DMS 273 treated with DMSO at 0.1 percent for 48 hours (cell line): ENCODE measurements around the gene FYTTD1.

Source experiments
- DNase-seq: peaks from one replicate; lab custom pipeline; 2025; lab: John Stamatoyannopoulos, UW

FYTTD1 gene

DNA sequence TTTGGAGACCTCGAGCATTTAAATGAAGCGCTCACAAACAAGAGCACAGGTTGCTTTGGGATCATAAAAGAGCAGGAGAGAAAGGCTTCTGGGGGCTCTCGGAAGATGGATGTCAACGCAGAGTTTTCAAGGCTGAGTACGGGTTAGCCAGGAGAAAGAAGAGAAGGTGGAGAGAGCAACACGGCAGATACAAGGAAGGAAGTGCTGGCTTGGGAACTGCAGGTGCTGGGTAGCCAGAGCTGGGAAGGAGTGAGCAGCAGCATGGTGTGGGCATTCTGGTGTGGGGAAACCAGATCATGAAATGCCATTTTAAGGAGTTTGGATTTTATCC lies 12.4 kb upstream of the FYTTD1 start:
- no peak for DNase-seq

DNA sequence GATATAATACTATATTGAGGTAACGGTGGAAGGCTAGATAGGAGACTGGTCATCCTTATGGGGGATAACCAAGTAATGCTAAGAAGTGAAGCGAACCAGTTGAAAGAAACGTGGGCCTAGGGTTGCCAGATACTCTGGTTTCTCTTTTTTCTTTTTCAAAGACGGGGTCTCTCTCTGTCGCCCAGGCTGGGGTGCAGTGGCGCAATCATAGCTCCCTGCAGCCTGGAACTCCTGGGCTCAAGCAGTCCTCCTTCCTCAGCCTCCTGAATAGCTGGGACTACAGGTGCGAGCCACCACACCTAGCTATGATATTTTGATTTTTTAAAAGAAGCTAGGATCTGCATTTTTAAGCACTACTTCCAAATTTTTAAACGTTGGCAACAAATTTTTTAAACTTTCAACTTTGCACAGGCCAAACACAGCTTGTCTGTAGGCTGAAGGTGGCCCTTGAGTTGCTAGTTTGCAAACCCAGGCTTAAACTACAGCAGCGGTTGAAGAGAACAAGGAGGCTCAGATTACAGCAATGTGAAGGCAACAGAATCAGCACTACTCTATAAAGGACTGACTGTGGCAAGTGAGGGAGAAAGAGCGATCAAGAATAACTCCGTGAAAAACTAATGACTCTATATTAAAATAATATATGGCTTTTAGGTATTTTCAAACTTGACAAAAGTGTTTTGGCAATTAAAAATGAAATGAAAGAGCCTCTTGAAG lies 11.8 kb upstream of the FYTTD1 start:
- DNase-seq, result no peak

- no peak for DNase-seq
These were observed 6.9 kb upstream of the FYTTD1 start for GRCh38 chr3:197742787-197743186.

DNA sequence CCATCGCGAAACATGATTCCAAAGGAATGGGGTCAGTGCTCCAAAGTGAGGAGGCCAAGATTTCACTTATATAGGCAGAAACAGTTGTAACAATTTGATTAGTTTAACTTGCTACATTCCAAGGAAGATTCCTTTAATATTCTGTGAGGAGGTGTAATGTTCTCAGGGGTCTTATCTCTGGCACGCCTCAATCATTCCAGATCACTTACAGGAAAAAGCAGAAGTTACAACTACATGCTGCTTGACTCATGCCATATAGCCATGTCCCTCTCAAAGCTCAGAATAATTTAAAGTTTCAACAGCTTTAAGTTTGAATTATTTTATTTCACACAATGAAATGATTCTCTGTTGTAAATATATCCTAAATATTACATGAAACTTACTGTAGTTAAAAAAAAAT lies 3.5 kb upstream of the FYTTD1 start:
- no peak for DNase-seq

- DNase-seq, result no peak
These were observed 2.9 kb upstream of the FYTTD1 start for GRCh38 chr3:197746801-197747237.

- no peak for DNase-seq
These were observed 927 bp upstream of the FYTTD1 start for GRCh38 chr3:197748597-197749314.

DNA sequence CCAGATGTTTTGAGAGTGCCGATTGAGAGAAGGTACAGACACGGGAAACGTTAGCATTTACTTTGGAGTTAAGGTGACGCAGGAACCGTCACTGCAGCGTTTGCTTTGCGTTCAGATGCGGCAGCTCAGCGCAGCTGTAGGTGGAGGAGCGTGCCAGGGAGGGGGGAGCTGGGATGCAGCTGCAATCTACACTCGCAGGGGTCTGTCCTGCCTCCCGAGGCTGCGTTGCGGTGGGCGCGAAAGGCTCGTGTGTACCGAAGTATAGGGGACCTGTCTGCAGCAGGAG lies 425 bp upstream of the FYTTD1 start:
- DNase-seq, result no peak

- DNase-seq, result peak; percentile 39
These were observed 731 bp downstream of the FYTTD1 start for GRCh38 chr3:197750396-197750831.

- DNase-seq, result no peak
These were observed 1.4 kb downstream of the FYTTD1 start for GRCh38 chr3:197750858-197751737.

GRCh38 chr3:197752107-197752506 lies 2.4 kb downstream of the FYTTD1 start:
- no peak for DNase-seq

- DNase-seq, result no peak
These were observed 3.6 kb downstream of the FYTTD1 start for GRCh38 chr3:197753263-197753662.

- DNase-seq, result no peak
These were observed 7.0 kb downstream of the FYTTD1 start for GRCh38 chr3:197756704-197757103.

DNA sequence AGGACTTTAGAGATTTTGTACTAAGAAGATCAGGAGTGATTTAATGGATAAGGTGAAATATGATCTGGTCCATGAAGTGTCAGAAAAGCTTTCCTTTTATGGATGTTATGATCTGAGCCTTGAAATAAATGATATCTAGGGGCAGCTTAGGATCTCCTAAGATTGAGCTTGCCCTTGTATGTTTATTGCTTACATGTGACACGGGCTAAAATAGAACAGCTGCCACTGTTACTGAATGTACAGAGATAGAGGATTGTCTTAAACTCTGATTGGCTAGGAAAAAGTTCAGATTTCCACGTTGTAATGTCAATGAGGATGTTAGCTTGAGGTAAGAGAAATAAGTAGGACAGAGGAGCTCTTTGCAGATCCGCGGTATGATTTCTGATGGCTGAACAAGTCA lies 8.8 kb downstream of the FYTTD1 start:
- DNase-seq, result no peak

DNA sequence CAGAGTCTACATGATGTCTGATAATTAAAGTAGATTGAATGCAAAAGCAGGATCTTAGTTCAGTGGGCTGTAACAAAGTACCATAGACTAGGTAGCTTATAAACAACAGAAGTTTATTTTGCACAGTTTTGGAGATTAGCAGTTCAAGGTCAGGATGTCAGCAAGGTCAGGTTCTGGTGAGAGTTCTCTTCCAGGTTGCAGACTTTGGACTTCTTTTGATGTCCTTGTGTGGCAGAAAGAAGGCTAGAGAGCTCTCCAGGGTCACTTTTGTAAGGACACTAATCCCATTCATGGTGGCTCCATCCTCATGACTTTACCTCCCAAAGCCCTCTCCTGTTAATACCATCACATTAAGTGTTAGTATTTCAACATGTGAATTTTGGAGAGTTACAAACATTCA lies 12.1 kb downstream of the FYTTD1 start:
- no peak for DNase-seq

DNA sequence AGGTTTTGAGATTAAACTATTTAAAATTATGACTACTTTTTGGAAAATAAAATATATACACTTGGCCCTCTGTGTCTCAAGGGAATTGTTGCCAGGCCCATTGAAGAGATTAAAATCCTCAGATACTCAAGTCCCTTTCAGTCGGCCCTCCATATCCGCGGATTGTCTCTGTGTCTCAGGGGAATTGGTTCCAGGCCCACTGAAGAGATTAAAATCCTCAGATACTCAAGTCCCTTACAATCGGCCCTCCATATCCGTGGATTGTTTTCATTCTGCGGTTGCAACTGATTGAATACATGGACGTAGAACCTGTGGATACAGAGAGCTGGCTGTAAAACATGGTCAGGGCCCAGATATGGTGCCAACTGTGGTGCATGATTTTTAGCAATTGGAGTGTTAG lies 25.6 kb downstream of the FYTTD1 start:
- no peak for DNase-seq

- DNase-seq, result no peak
These were observed 32.5 kb downstream of the FYTTD1 start for GRCh38 chr3:197782230-197782629.

DNA sequence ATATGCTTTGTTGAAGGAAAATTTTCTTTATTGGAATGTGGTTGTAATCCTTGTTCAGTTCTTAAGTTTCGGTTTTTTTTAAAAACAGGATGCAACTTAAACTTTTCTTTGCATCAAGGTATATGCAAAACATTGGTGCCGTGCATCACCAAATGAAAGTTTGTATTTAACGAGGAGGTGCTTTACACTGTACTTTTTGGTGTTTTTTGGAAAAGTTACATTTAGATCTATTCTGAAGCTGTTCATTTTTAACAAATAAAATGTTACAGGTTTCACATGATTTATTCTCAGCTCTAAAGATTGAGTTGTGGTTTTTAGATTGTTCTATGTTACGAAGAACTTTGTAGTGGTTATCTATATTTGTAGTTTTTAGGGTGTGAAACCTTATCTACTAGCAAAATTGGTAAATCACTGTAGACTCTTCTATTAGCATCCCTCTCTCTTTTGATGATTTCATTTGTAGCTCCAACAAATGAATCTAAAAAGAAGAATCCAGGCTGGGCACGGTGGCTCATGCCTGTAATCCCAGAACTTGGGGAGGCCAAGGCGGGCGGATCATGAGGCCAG lies 34.4 kb downstream of the FYTTD1 start:
- DNase-seq, result no peak

DNA sequence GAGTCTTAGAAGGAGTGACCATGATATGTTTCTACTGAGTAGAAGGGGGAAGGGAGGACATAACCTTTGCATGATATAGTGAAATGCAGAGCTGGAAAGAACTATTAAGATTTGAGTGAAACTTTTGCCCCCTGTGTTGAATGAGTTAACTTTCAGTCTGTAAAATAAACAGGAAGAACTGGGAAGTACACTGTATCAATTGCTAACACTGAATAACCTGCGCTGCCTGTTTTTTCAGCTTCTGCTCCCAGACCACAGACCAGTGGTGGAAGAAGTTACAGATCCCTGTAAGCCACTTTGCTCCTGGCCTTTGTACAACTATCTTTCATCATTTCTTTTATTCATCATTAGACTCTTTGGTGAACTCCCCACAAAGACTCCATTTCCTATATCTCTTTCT lies 37.7 kb downstream of the FYTTD1 start:
- DNase-seq, result no peak

DNA sequence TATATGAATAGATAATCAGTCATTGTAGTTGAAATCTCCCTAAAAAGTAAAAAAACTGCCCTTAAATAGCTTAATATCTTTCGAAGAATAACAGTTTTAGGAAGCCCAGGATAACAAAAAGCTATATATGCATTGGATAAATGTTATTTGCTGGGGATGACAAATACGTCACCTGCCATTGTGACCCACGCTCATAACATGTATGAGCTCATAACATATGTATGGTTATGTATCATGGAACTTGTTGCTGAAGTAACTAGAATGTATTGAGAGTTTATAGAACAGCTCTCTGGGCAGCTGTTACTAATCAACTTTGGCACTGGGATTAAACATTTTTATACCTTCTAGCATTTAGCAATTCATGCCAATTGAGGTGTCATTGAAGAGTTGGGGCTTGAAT lies 39.6 kb downstream of the FYTTD1 start:
- no peak for DNase-seq

DNA sequence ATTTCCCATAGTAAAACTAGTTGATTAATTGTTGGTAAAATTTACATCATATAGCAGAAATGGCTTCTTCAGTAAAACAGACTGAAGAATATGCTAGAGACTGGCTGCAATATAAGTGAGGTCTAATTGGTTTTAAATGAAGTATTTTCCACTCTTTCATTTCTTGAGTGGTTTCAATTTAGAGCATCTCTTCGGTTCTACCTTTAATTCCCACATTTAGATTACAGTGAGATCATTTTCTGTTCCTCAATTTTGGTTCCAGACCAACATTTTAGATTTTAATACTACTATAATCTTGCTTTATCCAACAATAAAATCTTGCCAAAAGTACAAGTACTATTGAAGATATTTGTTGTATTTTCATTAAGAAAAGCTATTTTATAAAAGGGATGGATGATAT lies 40.4 kb downstream of the FYTTD1 start:
- no peak for DNase-seq

GRCh38 chr3:197791113-197791891 lies 41.6 kb downstream of the FYTTD1 start, which contains the start of gene LRCH3:
TSS of gene LRCH3 (plus strand) at chr3:197791254. CDS start at chr3:197791279, 25 bp downstream.
- peak; percentile 57 for DNase-seq
